Measurements from ENCODE around the gene TTLL10.
A peak's percentile ranks its signal among the peaks of the same experiment; 100 is the strongest.
"Not testable (repeated sequence)": the region's sequence is repeated elsewhere in the genome, so short reads cannot be mapped to it uniquely, and the experiment has no call there.

TTLL10 gene

GRCh38 chr1:1149416-1149815 lies 24.3 kb upstream of the TTLL10 start:
- no peak for DNase-seq
- TF ChIP-seq, protein P1, sequence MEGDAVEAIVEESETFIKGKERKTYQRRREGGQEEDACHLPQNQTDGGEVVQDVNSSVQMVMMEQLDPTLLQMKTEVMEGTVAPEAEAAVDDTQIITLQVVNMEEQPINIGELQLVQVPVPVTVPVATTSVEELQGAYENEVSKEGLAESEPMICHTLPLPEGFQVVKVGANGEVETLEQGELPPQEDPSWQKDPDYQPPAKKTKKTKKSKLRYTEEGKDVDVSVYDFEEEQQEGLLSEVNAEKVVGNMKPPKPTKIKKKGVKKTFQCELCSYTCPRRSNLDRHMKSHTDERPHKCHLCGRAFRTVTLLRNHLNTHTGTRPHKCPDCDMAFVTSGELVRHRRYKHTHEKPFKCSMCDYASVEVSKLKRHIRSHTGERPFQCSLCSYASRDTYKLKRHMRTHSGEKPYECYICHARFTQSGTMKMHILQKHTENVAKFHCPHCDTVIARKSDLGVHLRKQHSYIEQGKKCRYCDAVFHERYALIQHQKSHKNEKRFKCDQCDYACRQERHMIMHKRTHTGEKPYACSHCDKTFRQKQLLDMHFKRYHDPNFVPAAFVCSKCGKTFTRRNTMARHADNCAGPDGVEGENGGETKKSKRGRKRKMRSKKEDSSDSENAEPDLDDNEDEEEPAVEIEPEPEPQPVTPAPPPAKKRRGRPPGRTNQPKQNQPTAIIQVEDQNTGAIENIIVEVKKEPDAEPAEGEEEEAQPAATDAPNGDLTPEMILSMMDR (IDR thresholded peaks at IDR 0.05) = no peak
- H3K4me3 Mint-ChIP-seq = no peak overlapping the region
- H3K36me3 Mint-ChIP-seq (ENCODE audit: low read depth) = peaks cover 19% of the 10 kb centered on the region
- H3K9me3 Mint-ChIP-seq = peaks cover 25% of the 10 kb centered on the region
- peaks cover 11% of the 10 kb centered on the region for H3K27me3 Mint-ChIP-seq (ENCODE audit: low read depth, poor library complexity)
- peaks cover 8% of the 10 kb centered on the region for H3K4me1 Mint-ChIP-seq
- no peak overlapping the region for H3K27ac Mint-ChIP-seq

DNA sequence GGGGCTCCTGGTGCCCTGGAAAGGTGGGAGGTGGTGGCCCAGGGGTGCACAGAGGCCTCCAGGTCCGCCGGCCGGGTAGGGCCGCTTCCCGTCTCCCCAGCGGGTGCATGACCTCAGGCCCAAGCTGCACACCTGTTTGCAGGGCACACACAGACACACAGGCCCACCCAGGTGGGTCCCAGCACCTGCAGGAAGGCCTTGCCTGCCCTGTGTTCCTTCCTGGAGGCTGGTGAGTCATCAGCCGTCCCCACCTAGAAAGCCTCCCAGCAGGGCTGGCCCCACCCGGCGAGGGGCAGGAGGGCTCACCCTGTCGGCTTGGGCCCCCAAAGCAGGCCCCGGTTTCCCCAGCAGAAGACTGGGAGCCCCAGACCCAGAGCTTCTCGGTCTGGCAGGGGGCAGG lies 23.6 kb upstream of the TTLL10 start:
- no peak for DNase-seq
- Mint-ChIP-seq H3K4me3 (no peak overlapping the region), H3K9me3 (peaks cover 29% of the 10 kb centered on the region), H3K36me3 (ENCODE audit: low read depth) (peaks cover 19% of the 10 kb centered on the region), H3K27me3 (ENCODE audit: low read depth, poor library complexity) (peaks cover 12% of the 10 kb centered on the region), H3K4me1 (peaks cover 8% of the 10 kb centered on the region), H3K27ac (no peak overlapping the region)
- TF ChIP-seq, protein P1 (IDR thresholded peaks at IDR 0.05) = no peak

- no peak overlapping the region for H3K4me3 Mint-ChIP-seq
- TF ChIP-seq, protein P1 (IDR thresholded peaks at IDR 0.05) = no peak
- H3K9me3 Mint-ChIP-seq = peaks cover 35% of the 10 kb centered on the region
- peaks cover 20% of the 10 kb centered on the region for H3K27me3 Mint-ChIP-seq (ENCODE audit: low read depth, poor library complexity)
- peaks cover 8% of the 10 kb centered on the region for H3K4me1 Mint-ChIP-seq
- DNase-seq = no peak
- H3K27ac Mint-ChIP-seq = no peak overlapping the region
- H3K36me3 Mint-ChIP-seq (ENCODE audit: low read depth) = peaks cover 19% of the 10 kb centered on the region
These were observed 22.4 kb upstream of the TTLL10 start for GRCh38 chr1:1151306-1151705.

GRCh38 chr1:1152431-1152830 lies 21.2 kb upstream of the TTLL10 start:
- not testable (repeated sequence) for H3K4me3 Mint-ChIP-seq, DNase-seq, H3K4me1 Mint-ChIP-seq
- peak overlapping the region; percentile 39 for H3K27ac Mint-ChIP-seq
- peaks cover 19% of the 10 kb centered on the region for H3K36me3 Mint-ChIP-seq (ENCODE audit: low read depth)
- H3K9me3 Mint-ChIP-seq = peaks cover 35% of the 10 kb centered on the region
- peaks cover 20% of the 10 kb centered on the region for H3K27me3 Mint-ChIP-seq (ENCODE audit: low read depth, poor library complexity)

- Mint-ChIP-seq H3K27me3 (ENCODE audit: low read depth, poor library complexity) (peaks cover 15% of the 10 kb centered on the region), H3K36me3 (ENCODE audit: low read depth) (peaks cover 19% of the 10 kb centered on the region), H3K9me3 (peaks cover 35% of the 10 kb centered on the region)
- not testable (repeated sequence) for H3K4me1 Mint-ChIP-seq, H3K27ac Mint-ChIP-seq, H3K4me3 Mint-ChIP-seq, DNase-seq
These were observed 20.5 kb upstream of the TTLL10 start for GRCh38 chr1:1153215-1153614.

GRCh38 chr1:1153874-1154273 lies 19.8 kb upstream of the TTLL10 start:
- TF ChIP-seq, protein P1 (IDR thresholded peaks at IDR 0.05) = no peak
- no peak overlapping the region for H3K4me3 Mint-ChIP-seq
- H3K27ac Mint-ChIP-seq = no peak overlapping the region
- peaks cover 12% of the 10 kb centered on the region for H3K27me3 Mint-ChIP-seq (ENCODE audit: low read depth, poor library complexity)
- peaks cover 19% of the 10 kb centered on the region for H3K36me3 Mint-ChIP-seq (ENCODE audit: low read depth)
- peaks cover 35% of the 10 kb centered on the region for H3K9me3 Mint-ChIP-seq
- DNase-seq = no peak
- no peaks in the 10 kb centered on the region for H3K4me1 Mint-ChIP-seq

DNA sequence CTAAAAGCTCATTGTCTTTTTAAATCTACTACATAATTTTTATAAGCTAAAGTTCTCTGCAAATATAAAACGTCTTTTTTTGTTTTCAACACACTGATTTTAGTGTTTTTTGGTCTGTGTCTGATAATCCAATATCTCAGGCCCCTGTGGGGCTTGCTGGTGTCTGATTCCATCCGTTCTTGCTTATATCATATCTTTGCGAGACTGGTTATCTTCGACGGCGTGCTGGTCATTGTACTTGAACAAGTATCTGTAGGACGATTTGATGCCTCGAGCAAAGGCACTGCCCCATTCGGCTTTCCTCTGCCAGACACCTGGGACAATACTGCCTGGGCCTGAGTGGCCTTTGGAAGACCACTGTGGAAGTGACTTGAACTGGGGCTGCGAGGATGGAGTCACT lies 18.4 kb upstream of the TTLL10 start:
- Mint-ChIP-seq H3K9me3 (peaks cover 35% of the 10 kb centered on the region), H3K27ac (no peak overlapping the region), H3K4me1 (no peaks in the 10 kb centered on the region), H3K4me3 (no peak overlapping the region), H3K36me3 (ENCODE audit: low read depth) (peaks cover 19% of the 10 kb centered on the region), H3K27me3 (ENCODE audit: low read depth, poor library complexity) (peaks cover 12% of the 10 kb centered on the region)
- DNase-seq = no peak
- TF ChIP-seq, protein P1 (IDR thresholded peaks at IDR 0.05) = no peak

Data from nephron progenitor cell (in vitro differentiated cells).